Keratinocyte (primary cell): ENCODE data around the gene BRD7.

Experiments
- EZH2 ChIP-seq: IDR thresholded peaks from one replicate; pipeline ENCODE4 v1.6.1; 2012; ENCODE audit warnings: inconsistent platforms, mild to moderate bottlenecking, low read length, moderate library complexity
- TF ChIP-seq, protein P1 (sequence below), 3 experiments: IDR thresholded peaks in 1 of 3; conservative IDR thresholded peaks in 1 of 3; optimal IDR thresholded peaks in 1 of 3; 2 replicates in 2 of 3; 3 replicates in 1 of 3; pipeline versions ENCODE3 to v1.5.1; 2011; ENCODE audit warnings: low read length in 3 of 3, mild to moderate bottlenecking in 3 of 3, moderate library complexity in 2 of 3, control low read depth in 1 of 3, inconsistent platforms in 1 of 3; ENCODE audit not compliant: insufficient read depth in 2 of 3; ENCODE audit errors: extremely low read depth in 1 of 3

DNA sequence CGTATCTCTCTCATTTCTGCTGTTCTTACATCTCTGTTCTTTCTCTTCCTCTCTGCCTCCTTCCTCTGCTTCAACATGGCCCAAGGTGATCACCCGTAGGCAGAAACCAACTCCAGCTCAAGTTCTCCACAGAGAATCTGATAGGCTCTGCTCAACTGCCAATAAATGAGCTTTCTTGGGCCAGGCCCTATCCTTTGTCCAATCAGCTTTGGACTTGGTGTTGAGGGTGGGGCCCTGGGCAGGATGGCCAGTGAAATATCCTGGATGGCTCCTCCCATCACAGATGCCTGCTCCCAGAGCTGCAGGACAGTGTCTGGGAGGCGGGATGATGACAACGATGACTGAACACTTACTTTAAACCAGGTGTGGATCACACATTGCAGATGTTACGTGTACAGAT, 17.4 kb upstream of the BRD7 start:
- TF ChIP-seq, protein P1, sequence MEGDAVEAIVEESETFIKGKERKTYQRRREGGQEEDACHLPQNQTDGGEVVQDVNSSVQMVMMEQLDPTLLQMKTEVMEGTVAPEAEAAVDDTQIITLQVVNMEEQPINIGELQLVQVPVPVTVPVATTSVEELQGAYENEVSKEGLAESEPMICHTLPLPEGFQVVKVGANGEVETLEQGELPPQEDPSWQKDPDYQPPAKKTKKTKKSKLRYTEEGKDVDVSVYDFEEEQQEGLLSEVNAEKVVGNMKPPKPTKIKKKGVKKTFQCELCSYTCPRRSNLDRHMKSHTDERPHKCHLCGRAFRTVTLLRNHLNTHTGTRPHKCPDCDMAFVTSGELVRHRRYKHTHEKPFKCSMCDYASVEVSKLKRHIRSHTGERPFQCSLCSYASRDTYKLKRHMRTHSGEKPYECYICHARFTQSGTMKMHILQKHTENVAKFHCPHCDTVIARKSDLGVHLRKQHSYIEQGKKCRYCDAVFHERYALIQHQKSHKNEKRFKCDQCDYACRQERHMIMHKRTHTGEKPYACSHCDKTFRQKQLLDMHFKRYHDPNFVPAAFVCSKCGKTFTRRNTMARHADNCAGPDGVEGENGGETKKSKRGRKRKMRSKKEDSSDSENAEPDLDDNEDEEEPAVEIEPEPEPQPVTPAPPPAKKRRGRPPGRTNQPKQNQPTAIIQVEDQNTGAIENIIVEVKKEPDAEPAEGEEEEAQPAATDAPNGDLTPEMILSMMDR (optimal IDR thresholded peaks at IDR 0.05 in 1 of 3, IDR thresholded peaks at IDR 0.05 in 1 of 3, conservative IDR thresholded peaks at IDR 0.05 in 1 of 3; ENCODE audit: extremely low read depth in 1 of 3, insufficient read depth in 2 of 3, low read length in 3 of 3), result no peak
- no peak for TF ChIP-seq EZH2
